ENCODE measurements around the gene RIMBP2.

The RIMBP2 gene

DNA sequence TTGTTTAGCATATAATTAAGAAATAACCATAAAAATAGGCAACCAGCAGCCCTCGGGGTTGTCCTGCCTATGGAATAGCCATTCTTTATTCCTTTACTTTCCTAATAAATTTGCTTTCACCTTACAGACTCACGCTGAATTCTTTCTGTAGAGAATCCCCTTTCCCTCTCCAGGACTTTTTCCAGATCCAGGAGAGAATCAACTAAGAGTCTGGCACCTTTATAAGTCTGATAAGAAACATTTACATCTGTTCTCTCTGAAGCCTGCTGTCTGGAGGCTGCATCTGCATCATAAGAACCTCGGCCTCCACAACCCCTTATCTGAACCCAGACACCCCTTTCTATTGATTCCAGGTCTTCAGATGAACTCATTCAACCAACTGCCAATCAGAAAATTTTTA lies 32.3 kb downstream of the RIMBP2 start:
- DNase-seq (ENCODE audit: low spot score), result no peak

DNA sequence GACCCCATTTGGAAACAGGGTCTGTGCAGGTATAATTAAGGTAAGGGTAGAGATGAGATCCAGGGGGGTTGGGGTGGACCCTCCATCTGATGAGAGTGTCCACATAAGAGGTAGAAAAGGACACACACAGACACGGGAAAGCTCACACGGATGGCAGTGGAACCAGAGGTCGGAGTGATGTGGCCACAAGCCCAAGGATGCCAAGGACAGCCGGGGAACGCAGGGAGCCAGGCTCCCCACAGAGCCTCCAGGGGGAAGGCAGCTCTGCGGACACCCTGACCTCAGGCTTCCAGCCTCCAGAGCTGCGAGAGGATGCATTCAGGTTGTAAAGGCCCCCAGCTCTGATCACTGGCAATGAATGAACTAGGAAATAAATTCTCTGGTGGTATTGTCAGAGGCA lies 33.0 kb downstream of the RIMBP2 start:
- DNase-seq (ENCODE audit: low spot score), result no peak

DNA sequence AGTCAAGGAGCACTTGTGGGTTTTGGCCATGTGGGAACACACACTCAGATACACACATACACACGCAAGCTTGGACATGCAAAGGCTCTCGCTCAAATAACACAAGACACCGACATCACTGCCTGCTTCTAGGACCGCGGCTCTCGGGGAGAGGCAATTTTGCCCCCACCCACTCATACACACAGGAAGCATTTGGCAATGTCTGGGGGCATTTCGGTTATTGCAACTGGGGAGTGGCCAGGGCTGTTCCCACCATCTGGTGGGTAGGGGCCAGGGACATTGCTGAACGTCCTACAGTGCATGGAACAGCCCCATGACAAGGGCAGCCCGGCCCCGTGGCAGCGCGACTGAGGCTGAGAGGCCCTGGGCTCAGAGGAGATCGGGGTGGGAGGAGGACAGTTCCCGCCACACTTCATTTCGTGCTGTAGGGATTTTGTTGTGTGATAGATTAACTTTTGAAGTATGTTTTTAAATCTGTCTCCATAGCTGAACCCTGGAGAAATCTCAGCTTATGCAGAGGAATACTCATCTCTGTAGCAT lies 35.6 kb downstream of the RIMBP2 start:
- DNase-seq (ENCODE audit: low spot score), result no peak

DNA sequence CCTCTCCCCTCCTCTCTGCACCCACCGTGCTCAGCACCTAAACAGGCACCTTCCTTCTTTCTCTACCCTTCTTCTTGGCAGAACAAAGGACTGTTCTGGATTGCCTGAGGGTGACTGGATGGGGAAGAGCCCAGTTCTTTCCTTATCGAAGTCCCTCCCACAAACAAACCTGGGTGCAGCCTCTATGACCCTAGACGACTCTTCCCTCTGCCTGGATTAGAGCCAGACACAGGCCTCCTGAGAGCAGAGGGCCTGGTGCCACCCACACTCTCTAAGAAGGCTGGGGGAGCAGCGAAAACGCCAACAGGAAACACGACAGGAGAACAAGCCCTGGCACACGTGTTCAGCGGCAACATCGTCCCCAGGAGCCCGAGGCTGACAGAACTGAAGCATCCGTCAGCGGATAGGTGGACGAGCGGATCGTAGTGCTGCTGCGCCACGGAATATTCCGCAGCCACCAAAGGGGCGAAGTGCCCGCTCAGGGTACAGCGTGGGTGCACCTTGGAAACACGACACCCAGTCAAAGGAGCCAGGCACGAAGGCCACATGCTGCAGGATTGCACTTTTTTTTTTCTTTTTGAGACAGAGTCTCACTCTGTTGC lies 38.0 kb downstream of the RIMBP2 start:
- no peak for DNase-seq (ENCODE audit: low spot score)

DNA sequence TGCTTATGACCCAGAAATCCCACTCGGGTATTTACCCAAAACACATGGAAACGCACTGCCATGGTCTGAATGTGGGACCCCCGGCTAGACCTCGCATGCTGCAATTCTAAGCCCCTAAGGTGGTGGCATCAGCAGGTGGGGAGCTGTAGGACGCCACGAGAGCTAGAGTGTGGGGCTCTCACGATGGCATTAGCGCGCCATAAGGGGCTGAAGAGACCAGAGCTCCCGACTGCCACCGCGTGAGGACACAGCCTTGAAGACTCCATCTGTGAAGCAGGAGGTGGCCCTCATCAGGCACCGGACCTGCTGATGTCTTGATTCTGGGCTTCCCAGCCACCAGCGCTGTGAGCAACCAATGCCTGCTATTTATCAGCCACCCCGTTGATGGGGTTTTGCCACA lies 40.3 kb downstream of the RIMBP2 start:
- no peak for DNase-seq (ENCODE audit: low spot score)

DNA sequence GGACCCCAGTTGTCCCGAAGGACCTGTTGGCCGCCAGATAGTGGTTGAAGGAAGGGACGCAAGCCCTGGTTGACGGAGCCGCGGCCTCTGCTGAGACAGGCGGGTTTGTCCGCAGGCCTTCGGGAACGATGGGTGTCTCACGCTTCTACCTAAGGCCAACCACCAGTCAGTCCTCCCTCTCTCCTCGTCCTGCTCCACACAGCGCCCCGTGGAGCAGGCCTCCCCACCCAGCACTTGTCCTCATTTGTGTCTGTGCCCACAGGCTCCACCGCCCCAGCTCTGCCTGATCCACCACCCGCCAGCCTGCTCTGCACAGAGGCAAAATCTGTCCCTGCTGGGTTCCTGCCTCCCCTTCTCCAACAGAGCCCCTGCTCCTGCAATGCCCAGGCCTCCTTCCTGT lies 41.0 kb downstream of the RIMBP2 start:
- DNase-seq (ENCODE audit: low spot score), result no peak

DNA sequence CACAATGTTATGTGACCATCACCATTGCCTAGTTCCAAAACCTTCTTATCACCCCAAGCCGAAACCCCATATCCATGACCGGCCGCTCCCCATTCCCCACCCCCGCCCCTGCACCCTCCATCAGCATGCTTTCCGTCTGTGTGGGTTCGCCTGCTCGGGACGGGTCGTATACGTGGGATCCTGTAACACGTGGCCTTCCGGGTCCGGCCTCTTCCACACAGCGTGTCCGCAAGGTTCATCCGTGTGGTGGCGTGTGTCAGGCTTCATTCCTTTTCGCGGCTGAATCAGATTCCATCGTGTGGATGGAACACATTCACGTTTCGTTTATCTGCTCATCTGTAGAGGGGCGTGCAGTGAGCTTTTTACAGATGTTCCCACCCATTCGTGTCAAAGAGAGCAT lies 41.4 kb downstream of the RIMBP2 start:
- DNase-seq (ENCODE audit: low spot score), result no peak

DNA sequence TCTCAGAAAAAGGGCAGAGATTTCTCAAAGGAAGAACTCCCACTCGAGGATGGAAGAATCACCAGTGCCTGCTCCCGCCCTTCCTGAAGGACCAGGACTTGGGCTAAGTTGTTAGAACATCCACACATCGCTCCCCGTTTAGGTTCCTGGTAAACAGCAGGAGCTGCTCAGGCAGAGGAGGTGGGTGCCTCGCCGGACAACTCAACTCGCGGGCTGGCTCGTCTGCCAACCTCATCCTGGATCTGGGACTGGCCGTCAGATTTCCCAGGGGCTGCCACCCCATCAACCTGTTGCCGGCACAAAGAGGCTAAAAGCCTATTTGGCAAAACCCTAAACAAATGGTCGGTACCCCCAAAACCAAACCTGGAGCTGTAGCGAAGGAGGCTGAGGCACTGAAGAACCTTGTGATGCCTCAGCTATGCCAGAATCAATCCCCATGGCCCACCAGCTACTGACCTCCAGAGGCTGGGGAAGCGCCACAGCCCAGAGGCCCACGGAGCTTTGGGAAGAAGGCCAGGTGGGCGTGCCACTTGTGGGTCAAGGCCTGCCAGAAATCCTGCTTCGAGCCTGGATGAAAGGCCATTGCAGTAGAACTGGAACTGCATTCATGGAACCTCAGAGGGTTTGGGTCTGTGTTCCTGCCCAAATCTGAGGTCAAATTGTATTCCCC lies 42.9 kb downstream of the RIMBP2 start:
- DNase-seq (ENCODE audit: low spot score), result no peak

DNA sequence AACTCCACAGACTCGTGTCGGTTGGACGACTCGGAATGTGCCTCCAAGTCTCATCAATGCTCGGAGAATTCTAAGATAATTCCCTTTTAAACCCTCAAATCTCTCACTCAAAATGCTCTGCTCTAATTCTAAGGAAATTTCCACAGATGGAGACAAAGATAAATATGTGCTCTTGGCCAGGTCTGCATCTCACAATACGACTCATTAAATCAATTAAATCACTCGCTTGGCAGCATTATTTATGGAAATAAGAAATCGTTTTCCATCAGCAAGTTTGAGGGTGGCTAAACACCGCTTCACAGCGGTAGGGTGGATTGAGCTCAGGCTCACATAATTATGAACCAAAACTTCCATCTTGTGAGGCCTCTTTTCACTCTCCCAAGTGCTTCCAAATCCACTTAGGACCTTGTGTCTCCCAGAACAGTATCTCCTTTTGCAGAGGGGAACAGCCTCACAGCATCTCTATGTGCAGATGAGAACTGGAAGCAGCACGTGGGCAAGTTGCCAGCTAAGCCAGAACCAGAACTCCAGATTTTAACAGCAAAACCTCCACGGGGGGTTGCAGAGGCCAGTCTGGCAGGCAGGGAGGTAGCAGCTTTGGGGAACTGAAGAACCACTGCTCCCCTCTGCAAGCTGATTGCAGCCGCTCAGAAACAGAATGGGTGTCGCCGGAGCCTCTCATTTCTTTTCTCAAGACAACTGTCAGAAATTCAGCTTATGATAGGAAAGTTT lies 43.8 kb downstream of the RIMBP2 start:
- no peak for DNase-seq (ENCODE audit: low spot score)

DNA sequence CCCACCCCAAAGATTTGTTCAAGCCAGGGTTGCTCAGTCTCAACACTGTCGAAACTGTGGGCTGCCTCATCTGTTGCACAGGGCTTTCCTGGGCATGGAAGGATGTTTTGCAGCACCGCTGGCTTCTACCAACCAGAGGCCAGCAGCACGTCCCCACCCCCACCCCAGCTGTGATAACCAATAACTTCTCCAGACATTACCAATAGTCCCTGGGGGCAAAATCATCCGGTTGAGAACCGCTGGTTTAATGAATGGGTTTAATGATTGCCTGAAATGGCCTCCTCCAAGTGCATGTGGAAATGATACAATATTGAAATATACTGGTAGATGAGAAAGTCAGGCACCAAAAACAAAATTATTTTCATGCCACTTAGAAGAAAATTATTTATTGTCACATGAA lies 44.5 kb downstream of the RIMBP2 start:
- DNase-seq (ENCODE audit: low spot score), result no peak

DNA sequence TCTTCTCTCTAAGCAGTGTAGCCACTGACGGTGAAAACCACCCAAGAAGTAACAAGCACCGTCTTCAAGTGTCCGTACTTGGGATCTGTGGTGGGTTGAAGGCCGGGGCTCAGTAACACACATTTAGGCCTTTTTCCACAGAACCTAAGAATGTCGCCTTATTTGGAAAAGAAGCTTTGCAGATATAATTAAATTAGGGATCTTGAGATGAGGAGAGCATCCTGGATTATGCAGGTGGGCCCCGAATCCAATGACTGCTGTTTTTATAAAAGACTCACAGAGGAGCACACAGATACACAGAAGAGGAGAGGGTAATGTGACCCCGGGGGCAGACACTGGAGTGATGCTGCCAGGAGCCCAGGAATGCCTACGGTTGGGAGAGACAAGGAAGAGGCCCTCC lies 46.3 kb downstream of the RIMBP2 start:
- DNase-seq (ENCODE audit: low spot score), result no peak

DNA sequence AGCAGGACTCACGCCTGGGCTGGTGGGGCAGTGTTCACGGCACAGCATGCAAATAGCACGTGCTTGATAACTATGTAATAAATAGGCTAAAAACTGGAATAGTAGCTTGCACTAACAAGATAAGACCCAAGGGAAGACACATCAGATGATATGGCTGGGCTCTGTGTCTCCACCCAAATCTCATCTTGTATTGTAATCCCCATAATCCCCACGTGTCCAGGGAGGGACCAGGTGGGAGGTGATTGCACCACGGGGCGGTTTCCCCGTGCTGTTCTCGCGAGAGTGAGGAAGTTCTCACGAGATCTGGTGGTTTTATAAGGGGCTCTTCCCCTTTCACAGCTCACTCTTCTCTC lies 46.9 kb downstream of the RIMBP2 start:
- DNase-seq (ENCODE audit: low spot score), result no peak

DNA sequence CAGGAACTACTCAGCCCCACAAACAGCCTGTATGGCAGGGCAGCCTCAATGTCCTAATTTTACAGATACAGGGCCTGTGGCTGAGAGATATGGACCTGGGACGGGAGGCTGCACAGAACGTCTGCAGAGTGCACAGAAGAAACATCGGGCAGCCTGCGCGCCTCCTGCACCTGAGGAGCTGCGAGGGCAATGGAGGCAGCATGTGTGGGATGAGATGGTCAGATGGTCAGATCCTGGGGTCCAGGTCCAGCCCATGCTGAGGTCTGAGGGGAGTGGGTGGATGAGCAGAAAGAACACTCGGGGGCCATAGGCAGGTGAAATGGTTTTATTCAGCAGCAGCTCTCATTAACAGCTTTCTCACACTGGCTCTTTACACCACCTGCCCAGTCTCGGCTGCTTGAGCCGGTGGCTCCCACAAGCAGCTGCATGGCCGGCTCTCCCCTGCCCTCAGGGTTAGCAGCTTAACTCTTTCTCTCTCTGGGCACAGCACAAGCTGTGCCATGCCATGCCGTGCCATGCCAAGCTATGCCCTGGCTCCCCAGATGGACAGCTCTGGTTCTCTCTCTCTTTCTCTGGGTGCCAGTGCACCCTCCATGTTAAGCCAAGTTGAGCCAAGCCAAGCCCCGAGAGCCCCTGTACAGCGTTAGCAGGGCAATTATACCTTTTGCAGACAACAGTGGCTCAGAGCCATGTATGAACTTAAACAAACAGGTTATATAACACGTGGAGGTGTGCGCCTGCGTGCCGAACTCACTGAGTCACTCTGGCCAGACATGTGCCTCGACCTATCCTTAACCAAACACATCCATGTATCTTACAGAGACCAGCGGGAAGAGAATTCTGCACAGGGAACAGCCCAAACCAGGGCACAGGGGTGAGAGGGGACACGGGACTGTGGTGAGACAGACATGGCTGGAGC lies 47.6 kb downstream of the RIMBP2 start:
- no peak for DNase-seq (ENCODE audit: low spot score)

DNA sequence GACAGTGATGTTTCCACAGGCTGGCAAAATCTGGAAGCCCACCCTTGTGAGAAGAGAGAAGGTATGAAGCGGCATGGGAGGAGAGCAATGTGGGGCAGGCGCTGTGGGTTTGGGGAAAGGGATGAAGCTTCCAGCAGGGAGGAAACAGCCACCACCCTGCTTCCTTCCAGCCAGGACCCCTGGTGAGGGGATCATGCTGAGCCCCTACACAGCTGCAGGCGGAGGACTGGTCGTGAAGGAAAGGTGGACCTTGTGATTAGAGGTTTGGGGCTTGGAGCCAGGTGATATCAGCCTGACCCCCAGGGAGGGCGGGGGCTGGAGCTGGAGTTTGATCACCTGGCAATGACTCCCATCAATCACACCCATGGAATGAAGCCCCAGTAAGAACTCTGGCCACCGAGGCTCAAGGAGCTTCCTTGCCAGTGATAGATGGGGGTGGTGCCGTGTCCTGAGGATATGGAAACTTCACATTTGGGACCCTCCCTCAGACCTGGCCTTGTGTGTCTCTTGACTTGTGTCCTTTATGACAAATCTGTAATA lies 48.6 kb downstream of the RIMBP2 start:
- no peak for DNase-seq (ENCODE audit: low spot score)

DNA sequence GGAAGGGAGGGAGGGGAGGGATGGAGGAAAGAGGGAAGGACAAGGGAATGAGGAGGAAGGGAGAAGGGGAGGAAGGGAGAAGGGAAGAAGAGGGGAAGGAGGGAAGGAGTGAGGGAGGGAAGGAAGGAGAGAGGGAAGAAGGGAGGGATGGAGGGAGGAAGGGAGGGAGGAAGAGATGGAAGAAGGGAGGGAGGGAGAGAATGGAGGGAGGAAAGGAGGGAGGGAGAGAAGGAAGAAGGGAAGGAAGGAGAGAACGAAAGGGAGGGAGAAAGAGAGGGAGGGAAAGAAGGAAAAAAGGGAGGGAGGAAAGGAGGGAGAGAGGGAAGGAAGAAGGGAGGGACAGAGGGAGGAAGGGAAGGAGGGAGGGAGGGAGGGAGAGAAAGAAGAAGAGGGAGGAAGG lies 49.5 kb downstream of the RIMBP2 start:
- no peak for DNase-seq (ENCODE audit: low spot score)

DNA sequence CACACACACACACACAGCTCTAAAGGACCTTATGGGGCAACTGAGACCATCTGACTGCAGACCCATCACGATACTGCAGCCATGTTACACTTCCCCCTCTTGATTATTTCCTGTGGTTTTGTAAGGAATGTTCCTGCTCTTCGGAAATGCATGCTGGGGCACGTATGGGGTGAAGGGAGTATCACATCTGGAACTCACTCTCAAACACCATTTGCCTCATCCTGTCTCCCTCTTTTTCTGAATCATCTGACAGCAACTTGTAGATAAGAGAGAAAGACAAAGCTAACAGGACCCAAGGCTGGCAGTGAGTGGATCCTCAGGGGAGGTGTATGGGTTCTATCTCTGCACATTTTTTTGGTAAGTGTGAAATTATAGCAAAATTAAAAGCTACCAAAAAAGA lies 50.3 kb downstream of the RIMBP2 start:
- DNase-seq (ENCODE audit: low spot score), result no peak

DNA sequence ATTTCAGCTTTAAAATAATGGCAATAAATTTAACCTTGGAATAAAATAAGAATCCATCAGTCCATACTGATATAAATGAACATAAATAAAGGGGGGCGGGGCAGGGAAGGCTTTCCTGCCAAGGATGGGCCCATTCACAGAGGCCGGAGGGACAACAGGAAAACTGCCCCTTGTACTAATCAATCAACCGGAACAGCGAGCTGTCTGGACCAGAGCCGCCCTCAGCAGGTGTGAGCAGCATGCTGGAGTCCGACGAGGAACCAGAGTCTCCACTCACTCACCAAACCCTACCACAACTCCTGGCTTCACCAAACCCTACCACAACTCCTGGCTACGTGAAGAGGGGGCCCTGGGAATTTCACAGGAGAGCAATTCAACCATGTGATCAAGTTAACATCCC lies 51.3 kb downstream of the RIMBP2 start:
- DNase-seq (ENCODE audit: low spot score), result no peak

DNA sequence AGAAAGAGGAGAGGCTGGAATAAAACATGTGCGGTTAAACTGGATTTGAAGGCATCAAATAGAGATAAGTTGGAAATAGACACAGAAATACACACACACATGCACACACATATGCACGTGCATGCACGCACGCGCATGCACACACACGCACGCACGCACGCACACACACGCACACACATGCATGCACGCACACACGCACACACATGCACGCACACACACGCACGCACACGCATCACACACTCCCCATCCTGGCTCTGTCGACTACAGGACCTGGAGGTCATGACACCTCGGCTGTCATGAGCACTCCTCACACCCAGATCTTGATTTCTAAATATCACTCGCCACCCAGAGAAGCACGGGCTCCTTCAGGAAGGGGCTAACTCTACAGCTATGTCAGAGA lies 51.8 kb downstream of the RIMBP2 start:
- DNase-seq (ENCODE audit: low spot score), result no peak

DNA sequence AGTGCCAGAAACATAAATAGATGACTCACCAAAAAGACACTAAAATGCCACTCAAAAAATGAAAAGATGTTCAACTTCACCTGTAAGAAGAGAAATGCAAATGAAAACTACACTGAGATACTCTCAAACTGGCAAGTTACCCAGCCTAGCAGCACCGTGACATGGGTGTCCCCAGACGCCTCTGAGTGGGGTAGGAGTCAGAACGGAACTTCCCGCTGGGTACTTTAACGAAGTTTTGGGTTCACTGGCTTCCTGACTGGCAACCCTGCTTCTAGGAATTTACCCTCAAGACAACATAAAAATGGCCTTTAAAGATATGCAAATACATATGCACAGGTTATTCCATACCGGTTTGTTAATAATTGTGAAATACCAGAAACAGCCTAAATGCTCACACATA lies 52.6 kb downstream of the RIMBP2 start:
- DNase-seq (ENCODE audit: low spot score), result no peak

DNA sequence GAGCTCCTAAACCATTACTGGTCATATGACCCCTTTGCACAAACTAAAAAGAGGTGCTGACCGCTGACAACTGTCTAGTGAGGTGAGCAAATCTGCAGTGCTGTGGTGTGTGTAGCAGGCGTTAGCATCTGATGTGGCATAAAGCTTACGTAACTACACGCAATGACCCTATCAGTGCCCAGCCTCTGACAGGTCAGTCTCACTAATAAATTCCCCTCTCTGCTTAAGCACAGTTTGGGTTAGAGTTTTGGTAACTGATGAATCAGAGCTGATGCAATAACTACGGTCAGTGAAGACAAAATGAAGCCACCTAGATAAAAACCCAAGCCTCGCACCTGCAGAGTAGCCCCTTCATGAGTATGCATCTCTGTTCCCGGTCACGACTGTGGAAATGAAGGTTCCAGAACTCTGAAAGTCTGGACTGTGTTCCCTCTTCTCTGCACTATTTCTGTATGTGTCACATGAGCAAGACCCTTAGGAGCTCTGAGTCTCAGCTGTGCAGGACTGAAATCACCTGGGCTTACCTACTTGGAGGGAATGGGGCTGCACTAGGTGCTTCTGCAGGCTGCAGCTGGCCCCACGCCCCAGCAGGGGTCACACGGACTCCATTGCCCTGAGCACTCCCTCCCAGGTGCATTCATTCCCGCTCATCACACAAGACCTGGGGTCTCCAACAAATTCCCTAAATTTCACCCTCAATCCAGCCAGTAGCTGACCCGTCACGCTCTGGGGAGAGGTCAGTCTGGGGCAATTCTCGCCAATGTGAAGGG lies 54.4 kb downstream of the RIMBP2 start:
- no peak for DNase-seq (ENCODE audit: low spot score)

DNA sequence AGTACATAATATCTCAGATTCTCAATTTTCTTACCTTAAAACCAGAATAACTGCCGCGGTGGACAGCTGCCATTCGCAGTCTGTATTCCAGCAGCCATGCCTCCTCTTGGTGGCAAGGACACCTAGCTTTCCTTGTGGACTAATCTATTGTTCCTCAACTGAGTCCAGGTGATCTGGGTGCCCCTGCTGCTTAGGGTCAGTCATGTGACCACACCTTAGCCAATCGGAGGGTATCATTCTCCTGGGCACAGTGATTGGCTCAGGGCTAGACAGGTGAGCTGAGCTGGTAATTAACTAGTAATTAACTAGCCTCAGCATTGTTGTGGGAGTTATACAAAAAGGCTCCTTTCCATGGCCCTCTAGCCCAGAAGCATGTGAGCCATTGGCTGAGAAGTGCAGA lies 55.0 kb downstream of the RIMBP2 start:
- DNase-seq (ENCODE audit: low spot score), result no peak
